Thyroid gland (tissue), 4 donors: ENCODE measurements around the gene TBC1D25.
"Not testable (repeated sequence)": the region's sequence is repeated elsewhere in the genome, so short reads cannot be mapped to it uniquely, and the experiment has no call there.

ENCODE experiments used
- CTCF ChIP-seq, 6 experiments: fragments of 200-600 bp in 3 of 6; fragments of 450-650 bp in 3 of 6; sonication (generic) in 3 of 6; IDR thresholded peaks; one replicate each; pipeline ENCODE4 v1.5.1; 2016 to 2019; ENCODE audit warnings: antibody characterized with exemption in 6 of 6, mild to moderate bottlenecking in 2 of 6, inconsistent platforms in 1 of 6, moderate library complexity in 1 of 6
- POLR2A ChIP-seq, 2 donors: fragments of 450-650 bp; IDR thresholded peaks; one replicate each; pipeline ENCODE4 v1.6.1; 2017; ENCODE audit warnings: antibody characterized with exemption in 2 of 2, mild to moderate bottlenecking in 2 of 2, moderate library complexity in 1 of 2

GRCh38 chrX:48525853-48526252 is 13.7 kb upstream of the TBC1D25 start:
- TF ChIP-seq POLR2A, CTCF (IDR thresholded peaks at IDR 0.05): not testable (repeated sequence)
